Transverse colon (tissue), 4 donors: ENCODE measurements around the gene CD79B. TPM values are rescaled to one million over a fixed set of nuclear protein-coding genes. Genes with fewer than 3 reads are reported as not detected.

Experiments used
- DNase-seq: peaks from one replicate; pipeline ENCODE4 v3.0.0-alpha.2; 2019
- H3K27ac ChIP-seq, 4 donors: fragments of 200-600 bp; sonication (generic); 2 replicates each; pipeline ENCODE4 v1.5.1; 2016 to 2018; ENCODE audit warnings: inconsistent platforms in 4 of 4
- H3K27me3 ChIP-seq: fragments of 200-600 bp; sonication (generic); 2 replicates; pipeline ENCODE4 v1.5.1; 2017; ENCODE audit warnings: inconsistent platforms
- H3K36me3 ChIP-seq, 4 donors: fragments of 200-600 bp; sonication (generic); 2 replicates each; pipeline ENCODE4 v1.5.1; 2017 to 2019; ENCODE audit warnings: inconsistent platforms in 4 of 4
- H3K4me1 ChIP-seq, 4 donors: fragments of 200-600 bp; sonication (generic); 2 replicates each; pipeline ENCODE4 v1.5.1; 2017 to 2020; ENCODE audit warnings: inconsistent platforms in 4 of 4
- H3K4me3 ChIP-seq, 4 donors: fragments of 200-600 bp; sonication (generic); 1 replicate in 1 of 4; 2 replicates in 3 of 4; pipeline versions ENCODE4 v1.5.1 to v1.6.1; 2017 to 2019; ENCODE audit warnings: inconsistent platforms in 4 of 4
- H3K9me3 ChIP-seq, 2 donors: fragments of 200-600 bp; sonication (generic); 2 replicates each; pipeline ENCODE4 v1.5.1; 2017 to 2019; ENCODE audit warnings: inconsistent platforms in 2 of 2
- EP300 ChIP-seq: sonication (generic); formaldehyde crosslinking; IDR thresholded peaks from one replicate; pipeline ENCODE4 v1.6.1; 2017; ENCODE audit warnings: antibody characterized with exemption, low read depth
- POLR2A ChIP-seq: fragments of 450-650 bp; IDR thresholded peaks from one replicate; pipeline ENCODE4 v1.6.1; 2016; ENCODE audit warnings: antibody characterized with exemption, mild to moderate bottlenecking, moderate library complexity
- POLR2AphosphoS5 ChIP-seq, 3 donors: sonication (generic); formaldehyde crosslinking; IDR thresholded peaks; one replicate each; pipeline ENCODE4 v1.6.1; 2016; ENCODE audit warnings: antibody characterized with exemption in 3 of 3
- WGBS, 2 donors: methylation state at CpG; one replicate each; pipeline ENCODE4 v1.1.5; 2018; ENCODE audit warnings: low coverage in 1 of 2; 5-methylcytosine and 5-hydroxymethylcytosine counted together
- in situ Hi-C, 4 donors: fragments of 200-750 bp; cut with MboI; loops; one replicate each; pipeline versions ENCODE4 v1.15.0 to v1.15.1; 2017; ENCODE audit warnings: low sequenced_read_pairs in 3 of 4, low pct_ligation_motif_present in 1 of 4, low pct_unique_long_range_greater_than_20kb in 1 of 4
- intact Hi-C: fragments of 100-400 bp; cut with DNase I; formaldehyde crosslinking; loops from one replicate; pipeline ENCODE4 v1.15.1; 2023; ENCODE audit warnings: low total_unique reads
- total RNA-seq, 4 donors: library from RNA; depleted of rRNA; stranded (reverse); fragments of >200 nt; gene quantifications; one replicate each; pipeline ENCODE4 v1.1.0, GENCODE V29; 2016
- TF ChIP-seq, protein P1 (sequence below), 5 experiments: fragments of 200-600 bp in 3 of 5; fragments of 450-650 bp in 2 of 5; sonication (generic) in 3 of 5; IDR thresholded peaks; 1 replicate in 2 of 5; 2 replicates in 3 of 5; pipeline ENCODE4 v1.5.1; 2016 to 2017; ENCODE audit warnings: antibody characterized with exemption in 5 of 5, inconsistent platforms in 3 of 5, mild to moderate bottlenecking in 2 of 5, moderate library complexity in 1 of 5

CD79B gene
- total RNA-seq, 4 donors from 2014 or later = 0.68 to 38.9 (median 20.0) TPM; not detected in 1

DNA sequence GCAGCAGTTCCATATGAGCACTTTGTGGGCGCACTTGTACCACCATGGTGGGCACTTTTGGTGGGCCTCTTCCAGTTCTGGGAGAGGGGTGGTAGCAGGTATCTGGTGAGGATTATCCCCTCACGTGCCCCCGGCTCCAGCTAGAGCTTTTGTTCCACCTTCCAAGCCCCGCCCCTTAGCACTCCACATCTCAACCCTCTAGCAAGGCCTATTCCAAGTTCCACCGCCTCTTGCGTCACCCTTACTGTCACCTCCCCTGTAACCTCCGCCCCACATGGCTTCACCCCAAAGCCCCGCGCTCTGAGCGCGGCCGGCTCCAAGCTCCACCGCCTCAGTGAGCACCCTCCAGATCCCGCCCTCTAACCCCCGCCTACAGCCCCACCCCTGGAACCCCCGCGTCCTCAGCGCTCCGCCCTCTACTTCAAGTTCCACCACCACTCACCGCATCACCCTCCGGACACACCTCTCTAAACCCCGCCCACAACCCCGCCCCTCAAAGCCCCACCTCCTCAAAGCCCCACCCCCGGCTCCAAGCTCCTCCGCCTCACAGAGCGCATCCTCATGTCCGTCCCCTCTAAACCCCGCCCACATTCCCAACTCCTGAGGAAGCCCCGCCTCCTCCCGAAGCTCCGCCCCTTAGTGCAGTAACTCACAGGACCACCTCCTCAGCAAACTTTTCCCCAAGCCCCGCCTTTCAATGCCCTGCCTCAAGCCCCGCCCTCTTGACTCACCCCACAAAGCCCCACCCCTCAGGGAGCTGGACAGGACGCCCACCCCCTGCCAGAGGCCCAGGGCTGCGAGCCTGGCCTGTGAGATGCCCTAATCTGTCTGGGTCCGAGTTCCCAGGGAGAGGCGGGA, 29.5 kb upstream of the CD79B start:
- 27 to 40% methylated on average over 3 to 30 of the region's 37 CpGs for WGBS, 2 donors

DNA sequence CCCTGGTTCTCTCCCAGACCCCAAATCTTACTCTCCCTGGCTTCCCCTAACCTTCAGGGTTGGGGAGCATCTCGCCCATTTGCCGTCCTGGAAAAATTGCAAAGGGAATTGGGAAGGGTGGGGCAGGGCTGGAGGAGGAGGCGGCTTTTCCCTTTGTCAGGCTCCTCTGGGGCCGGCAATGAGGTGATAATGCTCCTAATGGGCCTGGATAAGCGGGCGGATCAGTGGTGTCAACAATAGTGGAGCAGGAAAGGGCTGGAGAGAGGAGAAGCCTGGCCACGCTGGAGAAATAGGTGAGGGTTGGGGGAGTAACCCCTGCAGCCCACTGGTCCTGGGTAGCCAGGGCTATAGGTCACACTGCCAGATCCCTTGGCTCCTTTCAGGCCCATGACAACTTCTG, 28.3 kb upstream of the CD79B start:
- Histone ChIP-seq H3K4me1 (peaks cover 0 to 7% (median 5%) of the 10 kb centered on the region in 4 donors), H3K36me3 (no peaks in the 10 kb centered on the region), H3K4me3 (no peak overlapping the region), H3K27ac (no peak overlapping the region), H3K27me3 (no peaks in the 10 kb centered on the region), H3K9me3 (no peaks in the 10 kb centered on the region)
- in situ Hi-C loops = no loop called here
- 33 to 70% methylated on average over 3 to 7 of the region's 7 CpGs for WGBS, 2 donors
- TF ChIP-seq, protein P1, sequence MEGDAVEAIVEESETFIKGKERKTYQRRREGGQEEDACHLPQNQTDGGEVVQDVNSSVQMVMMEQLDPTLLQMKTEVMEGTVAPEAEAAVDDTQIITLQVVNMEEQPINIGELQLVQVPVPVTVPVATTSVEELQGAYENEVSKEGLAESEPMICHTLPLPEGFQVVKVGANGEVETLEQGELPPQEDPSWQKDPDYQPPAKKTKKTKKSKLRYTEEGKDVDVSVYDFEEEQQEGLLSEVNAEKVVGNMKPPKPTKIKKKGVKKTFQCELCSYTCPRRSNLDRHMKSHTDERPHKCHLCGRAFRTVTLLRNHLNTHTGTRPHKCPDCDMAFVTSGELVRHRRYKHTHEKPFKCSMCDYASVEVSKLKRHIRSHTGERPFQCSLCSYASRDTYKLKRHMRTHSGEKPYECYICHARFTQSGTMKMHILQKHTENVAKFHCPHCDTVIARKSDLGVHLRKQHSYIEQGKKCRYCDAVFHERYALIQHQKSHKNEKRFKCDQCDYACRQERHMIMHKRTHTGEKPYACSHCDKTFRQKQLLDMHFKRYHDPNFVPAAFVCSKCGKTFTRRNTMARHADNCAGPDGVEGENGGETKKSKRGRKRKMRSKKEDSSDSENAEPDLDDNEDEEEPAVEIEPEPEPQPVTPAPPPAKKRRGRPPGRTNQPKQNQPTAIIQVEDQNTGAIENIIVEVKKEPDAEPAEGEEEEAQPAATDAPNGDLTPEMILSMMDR (IDR thresholded peaks at IDR 0.05) = no peak
- TF ChIP-seq POLR2AphosphoS5 (IDR thresholded peaks at IDR 0.05) = no peak
- TF ChIP-seq POLR2A = no peak
- no peak for TF ChIP-seq EP300
- intact Hi-C loops = no loop called here
- DNase-seq = no peak

More for the DNA sequence above, 29.5 kb upstream of the CD79B start:
- no peaks in the 10 kb centered on the region for H3K9me3 ChIP-seq
- no peak overlapping the region for H3K27ac ChIP-seq
- no peaks in the 10 kb centered on the region for H3K36me3 ChIP-seq
- DNase-seq = peak; percentile 58
- TF ChIP-seq POLR2A = no peak
- no peak for TF ChIP-seq EP300
- TF ChIP-seq, protein P1 (IDR thresholded peaks at IDR 0.05) = no peak
- TF ChIP-seq POLR2AphosphoS5 (IDR thresholded peaks at IDR 0.05) = no peak
- in situ Hi-C loops (no loop called here), intact Hi-C loops (no loop called here)
- no peaks in the 10 kb centered on the region for H3K27me3 ChIP-seq
- no peak overlapping the region for H3K4me3 ChIP-seq
- peaks cover 0 to 7% (median 5%) of the 10 kb centered on the region in 4 donors for H3K4me1 ChIP-seq

DNA sequence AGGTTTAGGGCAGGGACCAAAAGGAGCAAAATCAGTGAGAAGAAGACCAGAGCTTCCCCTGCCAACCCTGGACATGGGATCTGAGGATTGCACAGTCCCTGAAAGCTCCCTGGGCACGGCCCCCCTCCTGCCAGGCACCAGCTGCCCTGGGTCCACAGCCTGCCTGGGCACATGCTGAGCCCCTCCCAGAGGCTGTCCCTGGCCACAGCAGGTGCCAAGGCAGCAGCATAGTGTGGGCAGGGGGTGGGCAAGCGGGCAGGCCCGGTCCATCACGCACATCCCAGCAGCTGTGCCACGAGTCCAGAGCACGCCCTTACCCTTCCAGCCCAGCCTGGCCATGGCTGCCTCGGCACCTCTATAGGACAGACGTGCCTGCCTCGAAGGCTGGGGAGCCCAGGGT, 27.9 kb upstream of the CD79B start:
- in situ Hi-C loops = no loop called here

DNA sequence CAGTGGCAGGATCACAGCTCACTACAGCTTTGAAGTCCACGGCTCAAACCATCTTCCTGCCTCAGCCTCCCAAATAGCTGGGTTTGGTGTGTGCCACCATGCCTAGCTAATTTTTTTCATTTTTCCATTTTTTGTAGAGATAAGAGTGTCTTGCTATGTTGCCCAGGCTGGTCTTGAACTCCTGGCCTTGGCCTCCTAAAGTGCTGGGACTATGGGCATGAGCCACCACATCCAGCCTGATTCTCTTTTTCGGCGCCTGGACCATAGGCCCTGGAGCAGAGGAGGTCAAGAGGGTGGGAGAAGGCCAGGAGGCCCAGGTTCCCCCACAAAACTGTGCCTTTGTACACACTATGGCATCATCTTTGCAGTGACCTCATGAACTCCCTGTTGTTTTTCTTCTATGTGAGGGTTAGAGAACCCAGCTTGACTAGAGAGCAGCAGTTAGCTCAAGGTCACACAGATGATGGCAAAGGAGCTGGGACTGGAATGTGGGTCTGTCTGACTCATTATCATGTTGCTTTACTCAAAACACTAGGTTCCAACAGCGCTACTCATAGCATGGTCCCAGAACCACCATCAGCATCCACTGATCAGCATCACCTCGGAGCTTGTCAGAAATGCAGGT, 24.3 kb upstream of the CD79B start:
- TF ChIP-seq EP300 (no peak), POLR2A (no peak), POLR2AphosphoS5 (IDR thresholded peaks at IDR 0.05) (no peak)
- TF ChIP-seq, protein P1 (IDR thresholded peaks at IDR 0.05) = no peak
- no peaks in the 10 kb centered on the region for H3K27me3 ChIP-seq
- H3K27ac ChIP-seq = no peak overlapping the region
- DNase-seq = no peak
- in situ Hi-C loops = no loop called here
- intact Hi-C loops = no loop called here
- no peaks in the 10 kb centered on the region for H3K36me3 ChIP-seq
- 95 to 99% methylated on average over 3 to 5 of the region's 5 CpGs for WGBS, 2 donors
- H3K4me3 ChIP-seq = no peak overlapping the region
- peaks cover 0 to 4% (median 2%) of the 10 kb centered on the region in 4 donors for H3K4me1 ChIP-seq
- no peaks in the 10 kb centered on the region for H3K9me3 ChIP-seq

More for the DNA sequence above, 27.9 kb upstream of the CD79B start:
- Histone ChIP-seq H3K9me3 (no peaks in the 10 kb centered on the region), H3K36me3 (no peaks in the 10 kb centered on the region), H3K27ac (no peak overlapping the region), H3K4me1 (peaks cover 0 to 7% (median 5%) of the 10 kb centered on the region in 4 donors), H3K4me3 (no peak overlapping the region), H3K27me3 (no peaks in the 10 kb centered on the region)
- intact Hi-C loops = no loop called here
- TF ChIP-seq EP300 (no peak), POLR2A (no peak), POLR2AphosphoS5 (IDR thresholded peaks at IDR 0.05) (no peak)
- TF ChIP-seq, protein P1 (IDR thresholded peaks at IDR 0.05) = no peak
- 65% methylated on average over 8 of the region's 9 CpGs; no CpG with 5 or more reads in 1 of the 2 donors for WGBS, 2 donors
- no peak for DNase-seq
